IPS-20b (cell line): Measurements from ENCODE around the gene RABAC1.

Experiments
- H3K27ac ChIP-seq: one replicate; pipeline ENCODE4 v1.5.1; 2013; ENCODE audit warnings: low read length
- H3K27me3 ChIP-seq: 2 replicates; pipeline ENCODE4 v1.6.1; 2013; ENCODE audit warnings: mild to moderate bottlenecking, low read length, inconsistent platforms; ENCODE audit not compliant: insufficient read depth
- H3K36me3 ChIP-seq: 2 replicates; pipeline ENCODE4 v1.6.1; 2013; ENCODE audit warnings: low read depth, mild to moderate bottlenecking, inconsistent platforms, low read length, moderate library complexity; ENCODE audit not compliant: insufficient read depth
- H3K4me1 ChIP-seq: 2 replicates; pipeline ENCODE4 v1.6.1; 2013; ENCODE audit warnings: mild to moderate bottlenecking, control low read depth, inconsistent platforms, low read length, moderate library complexity; ENCODE audit not compliant: insufficient read depth
- H3K4me3 ChIP-seq: 2 replicates; pipeline ENCODE4 v1.5.1; 2013; ENCODE audit warnings: mild to moderate bottlenecking, low read length, inconsistent platforms
- H3K9ac ChIP-seq: 2 replicates; pipeline ENCODE4 v1.6.1; 2013; ENCODE audit warnings: low read depth, mild to moderate bottlenecking, inconsistent platforms, low read length, moderate library complexity
- H3K9me3 ChIP-seq: 2 replicates; pipeline ENCODE4 v1.6.1; 2013; ENCODE audit warnings: mild to moderate bottlenecking, low read depth, low read length, inconsistent platforms; ENCODE audit not compliant: insufficient read depth

RABAC1 gene

DNA sequence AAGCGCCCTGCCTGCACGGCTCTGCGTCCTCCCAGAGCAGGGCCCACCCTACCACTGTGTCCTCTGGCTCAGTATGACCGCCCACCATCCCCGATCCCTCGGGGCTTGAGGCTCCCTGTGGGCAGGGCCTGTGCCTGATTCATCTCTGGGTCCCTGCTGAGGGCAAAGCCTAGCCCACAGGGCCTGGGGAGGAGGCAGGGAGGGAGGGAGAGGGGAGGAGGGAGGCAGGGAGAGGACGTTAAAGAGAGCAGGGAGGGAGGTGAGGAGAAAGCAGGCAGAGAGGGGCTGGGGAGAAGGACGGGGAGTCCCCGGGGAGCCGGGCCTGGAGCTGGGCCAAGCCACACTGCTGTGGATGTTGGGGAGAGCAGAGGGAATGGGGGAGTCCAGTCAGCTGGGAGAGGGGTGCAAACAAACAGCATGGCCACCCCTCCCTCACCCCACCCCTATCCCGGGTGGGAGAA lies 26.8 kb downstream of the RABAC1 start:
- no peaks in the 10 kb centered on the region for H3K9me3 ChIP-seq
- H3K27me3 ChIP-seq, result peaks cover 100% of the 10 kb centered on the region
- no peak overlapping the region for H3K27ac ChIP-seq
- no peak overlapping the region for H3K4me3 ChIP-seq
- peaks cover 6% of the 10 kb centered on the region for H3K4me1 ChIP-seq
- no peaks in the 10 kb centered on the region for H3K36me3 ChIP-seq
- no peak overlapping the region for H3K9ac ChIP-seq

DNA sequence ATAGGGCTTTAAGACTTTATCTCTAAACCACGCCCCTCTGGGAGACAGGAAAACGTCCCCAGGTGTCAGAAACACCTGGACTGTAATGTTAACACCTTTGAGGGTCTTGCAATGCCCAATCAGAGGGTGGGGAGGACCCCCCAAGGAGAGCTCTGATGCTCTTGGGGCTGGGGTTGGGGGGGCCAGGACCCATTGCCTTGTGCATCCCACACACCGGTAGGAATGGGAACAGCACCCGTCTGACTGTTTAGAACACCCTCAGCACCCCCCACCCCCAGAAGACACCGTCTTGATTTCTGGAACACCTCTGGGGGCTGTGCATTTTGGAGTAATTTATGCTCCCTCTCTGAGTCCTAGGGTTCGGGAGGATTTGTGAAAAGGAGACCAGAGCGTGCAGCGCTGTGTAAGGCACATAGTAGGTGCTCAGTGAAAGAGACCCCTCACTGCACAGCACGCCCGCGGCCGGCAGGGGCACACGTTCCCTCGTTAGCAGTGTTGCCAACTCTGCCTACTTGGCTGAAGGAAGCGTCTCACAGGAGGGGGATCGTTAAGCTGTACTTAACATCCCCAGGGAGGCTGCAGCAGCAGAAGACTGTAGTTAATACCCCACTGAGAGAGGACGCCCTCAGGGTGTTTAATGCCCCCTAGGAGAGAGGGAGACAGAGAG lies 28.1 kb downstream of the RABAC1 start:
- Histone ChIP-seq H3K9me3 (no peaks in the 10 kb centered on the region), H3K9ac (no peak overlapping the region), H3K27me3 (peaks cover 100% of the 10 kb centered on the region), H3K27ac (no peak overlapping the region), H3K36me3 (no peaks in the 10 kb centered on the region), H3K4me3 (no peak overlapping the region), H3K4me1 (peaks cover 6% of the 10 kb centered on the region)

DNA sequence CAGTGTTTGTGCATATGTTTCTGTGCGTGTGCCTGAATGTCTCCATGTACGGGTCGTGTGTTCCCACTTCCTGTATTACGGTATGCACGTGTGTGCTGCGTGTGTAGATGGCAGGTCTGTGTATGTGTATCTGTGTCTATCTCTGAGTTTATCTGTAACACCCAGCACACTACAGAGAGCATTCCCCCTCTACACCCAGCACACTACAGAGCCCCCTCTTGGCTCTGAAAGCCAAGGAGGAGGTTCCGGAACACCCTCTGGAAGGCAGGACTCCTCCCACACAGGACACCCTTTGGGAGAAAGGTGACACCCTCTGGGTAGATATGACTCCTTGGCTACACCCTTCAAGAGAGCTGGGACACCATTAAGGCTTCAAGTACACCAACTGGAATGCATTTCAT lies 28.8 kb downstream of the RABAC1 start:
- no peaks in the 10 kb centered on the region for H3K36me3 ChIP-seq
- no peak overlapping the region for H3K9ac ChIP-seq
- H3K4me3 ChIP-seq, result no peak overlapping the region
- H3K27ac ChIP-seq, result no peak overlapping the region
- peaks cover 6% of the 10 kb centered on the region for H3K4me1 ChIP-seq
- H3K9me3 ChIP-seq, result no peaks in the 10 kb centered on the region
- H3K27me3 ChIP-seq, result peaks cover 100% of the 10 kb centered on the region

DNA sequence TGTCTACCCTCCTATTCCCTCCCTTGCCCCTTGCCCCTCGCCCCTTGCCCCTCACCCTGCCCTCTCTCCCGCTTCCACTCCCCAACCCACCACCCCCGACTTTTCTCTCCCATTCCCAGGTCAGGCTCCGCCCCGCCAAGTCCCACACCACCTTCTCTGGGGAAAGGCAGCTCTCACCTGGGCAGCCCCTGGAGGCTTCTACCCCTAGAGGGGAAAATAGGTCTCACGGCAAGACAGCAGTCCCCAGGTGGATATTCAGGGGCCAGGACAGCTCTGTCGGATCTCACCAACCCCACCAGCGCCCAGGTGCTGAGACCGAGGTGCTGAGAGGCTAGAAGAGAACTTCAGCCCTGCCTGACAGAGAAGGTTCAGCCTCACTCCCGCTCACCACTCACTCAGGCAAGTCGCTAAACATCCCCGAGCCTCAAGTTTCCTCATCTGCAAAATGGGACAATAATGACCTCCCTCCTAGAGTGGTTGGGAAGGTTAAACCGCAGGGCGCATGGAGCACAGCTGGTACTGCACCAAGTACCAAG lies 29.5 kb downstream of the RABAC1 start:
- Histone ChIP-seq H3K9me3 (no peaks in the 10 kb centered on the region; the same call in 1 of the 2 replicates), H3K36me3 (no peaks in the 10 kb centered on the region), H3K4me3 (no peak overlapping the region), H3K27me3 (peaks cover 100% of the 10 kb centered on the region), H3K9ac (no peak overlapping the region), H3K27ac (no peak overlapping the region), H3K4me1 (peaks cover 6% of the 10 kb centered on the region)

DNA sequence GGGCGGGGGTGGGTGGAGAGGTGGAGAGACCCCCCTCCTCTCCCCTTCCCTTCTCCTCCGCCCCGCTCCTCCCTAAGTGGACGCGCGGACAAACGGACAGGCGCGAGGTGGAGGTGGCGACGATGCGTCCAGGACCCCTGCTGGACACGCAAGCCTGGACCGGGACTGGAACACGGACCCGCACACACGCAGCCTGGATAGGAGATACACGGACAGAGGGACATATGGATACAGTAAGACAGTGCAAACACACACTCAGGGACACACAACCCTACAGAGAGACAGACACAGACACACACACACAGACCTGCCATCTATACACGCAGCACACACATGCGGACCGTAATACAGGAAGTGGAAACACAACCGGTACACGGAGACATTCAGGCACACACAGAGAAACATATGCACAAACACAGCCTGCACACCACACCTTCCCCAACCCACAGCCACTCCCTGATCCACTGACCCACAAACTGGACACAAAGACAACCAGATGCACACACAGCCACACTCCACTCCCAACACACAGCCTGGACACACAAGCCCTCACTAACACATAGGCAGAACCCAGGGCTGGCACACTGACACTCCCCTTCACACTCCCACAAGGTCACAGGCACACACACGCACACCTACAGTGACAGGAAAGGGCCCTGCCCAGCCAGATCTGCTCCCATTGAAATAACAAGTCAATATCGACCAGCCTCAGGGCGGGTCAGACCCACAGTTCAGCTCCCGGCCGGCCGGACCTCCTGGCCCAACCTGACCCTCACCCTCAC lies 30.2 kb downstream of the RABAC1 start:
- Histone ChIP-seq H3K4me1 (peaks cover 6% of the 10 kb centered on the region), H3K27me3 (peaks cover 100% of the 10 kb centered on the region), H3K9ac (no peak overlapping the region)

DNA sequence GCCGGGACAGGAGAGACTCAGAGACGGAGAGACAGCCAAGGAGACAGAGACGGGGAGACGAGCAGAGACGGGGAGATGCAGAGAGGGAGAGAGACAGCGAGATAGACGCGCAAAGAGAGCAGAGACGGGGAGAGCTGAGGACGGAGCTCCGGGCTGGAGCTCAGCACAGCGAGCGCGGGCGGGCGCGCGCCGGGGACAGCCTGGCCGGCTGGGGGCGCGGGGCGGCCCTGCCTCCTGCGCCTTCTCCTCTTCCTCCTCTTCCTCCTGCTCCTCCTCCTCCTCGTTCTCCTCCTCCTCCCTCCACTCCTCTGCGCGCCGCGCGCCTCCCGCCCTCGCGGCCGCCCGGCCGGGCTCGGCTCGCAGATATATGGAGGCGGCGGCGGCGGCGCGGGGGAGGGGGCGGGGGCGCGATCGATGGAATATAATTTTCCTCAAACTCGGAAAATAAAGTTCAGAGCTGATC lies 30.9 kb downstream of the RABAC1 start, which contains the start of gene ERFL:
Gene ERFL (minus strand): TSS at position 229 of the 463 bp plus-strand sequence. CDS start 15,530 bp downstream, outside the sequence.
- peak within 1 kb of the TSS; percentile 63 for H3K4me3 ChIP-seq
- H3K36me3 ChIP-seq, result no peaks in the 10 kb centered on the region
- no peaks in the 10 kb centered on the region; the same call in 1 of the 2 replicates for H3K9me3 ChIP-seq
- no peak within 1 kb of the TSS for H3K27ac ChIP-seq
- no peak within 1 kb of the TSS for H3K9ac ChIP-seq
- peaks cover 98% of the 10 kb centered on the region for H3K27me3 ChIP-seq
- peaks cover 6% of the 10 kb centered on the region for H3K4me1 ChIP-seq

More for the DNA sequence above, 30.2 kb downstream of the RABAC1 start:
- H3K4me3 ChIP-seq, result peak overlapping the region; percentile 63; the same call in 1 of the 2 replicates
- no peaks in the 10 kb centered on the region for H3K36me3 ChIP-seq
- H3K9me3 ChIP-seq, result no peaks in the 10 kb centered on the region; the same call in 1 of the 2 replicates
- no peak overlapping the region for H3K27ac ChIP-seq

DNA sequence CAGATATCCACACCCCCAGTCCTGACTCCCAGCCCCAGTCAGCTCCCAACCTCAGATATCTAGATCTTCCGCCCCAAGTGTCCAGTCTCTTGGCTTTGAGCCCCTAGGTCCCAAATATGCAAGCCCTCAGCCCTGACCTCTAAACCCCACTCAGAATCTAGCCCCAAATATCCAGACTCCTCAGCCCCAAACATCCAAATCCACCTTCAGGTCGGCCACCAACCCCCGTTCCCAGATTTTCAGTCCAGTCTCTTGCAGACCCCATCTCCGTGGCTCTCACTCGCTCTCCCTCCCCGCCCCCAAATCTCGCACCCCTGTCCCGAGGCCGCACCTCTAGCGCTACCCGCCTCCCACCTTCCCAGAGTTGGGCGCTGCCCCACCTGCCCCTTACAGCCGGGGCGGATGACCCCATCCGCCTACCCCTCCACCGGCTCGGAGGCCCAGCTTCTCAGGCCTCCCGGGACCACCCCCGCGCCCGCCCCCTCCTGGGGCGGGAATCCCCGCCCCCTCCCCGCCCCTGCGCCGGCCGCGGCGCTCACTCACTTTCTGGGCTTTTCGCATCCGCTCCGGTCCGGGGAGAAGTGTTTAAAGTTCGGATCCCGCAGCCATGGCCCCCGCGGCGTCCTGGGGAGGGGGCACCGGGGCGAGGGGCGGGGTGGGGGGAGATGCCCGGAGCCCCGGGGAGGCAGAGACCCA lies 31.5 kb downstream of the RABAC1 start:
- Histone ChIP-seq H3K4me1 (peaks cover 6% of the 10 kb centered on the region), H3K4me3 (peak overlapping the region; percentile 63), H3K27ac (no peak overlapping the region), H3K36me3 (no peaks in the 10 kb centered on the region), H3K9me3 (no peaks in the 10 kb centered on the region; the same call in 1 of the 2 replicates), H3K9ac (no peak overlapping the region), H3K27me3 (peaks cover 98% of the 10 kb centered on the region)

DNA sequence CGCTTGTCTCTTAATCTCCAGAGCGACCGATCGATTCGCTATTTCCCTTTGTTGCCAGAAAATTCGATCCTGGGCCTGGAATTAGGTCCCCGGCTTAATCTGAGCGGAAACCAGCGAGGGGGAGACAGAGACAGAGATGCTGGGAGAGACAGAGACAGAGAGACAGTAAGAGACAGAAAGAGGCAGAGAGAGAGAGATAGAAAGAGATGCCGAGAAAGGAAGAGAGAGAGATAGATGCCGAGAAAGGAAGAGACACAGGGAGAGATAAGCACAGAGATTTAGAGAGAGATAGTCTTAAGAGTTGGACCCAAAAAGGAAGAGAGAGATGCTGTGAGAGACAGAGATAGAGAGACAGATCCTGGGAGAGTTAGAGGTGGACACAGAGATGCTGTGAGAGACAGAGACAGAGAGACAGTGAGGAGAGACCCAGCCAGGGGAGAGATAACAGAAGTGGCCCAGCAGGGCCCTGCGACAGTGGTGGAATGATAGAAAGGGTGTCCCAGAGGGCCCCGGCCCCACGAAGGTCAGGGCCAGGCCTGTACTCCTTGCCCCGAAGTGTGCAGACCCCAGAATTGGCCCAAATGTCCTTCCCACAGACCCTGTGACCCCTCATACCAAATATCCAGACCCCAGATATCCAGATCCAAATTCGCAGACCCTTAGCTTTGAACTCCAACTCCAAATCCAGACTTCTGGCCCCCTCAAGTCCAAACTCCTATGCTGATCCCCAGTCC lies 32.2 kb downstream of the RABAC1 start:
- Histone ChIP-seq H3K9ac (no peak overlapping the region), H3K27ac (no peak overlapping the region), H3K9me3 (no peaks in the 10 kb centered on the region; the same call in 1 of the 2 replicates), H3K4me3 (no peak overlapping the region), H3K4me1 (peaks cover 9% of the 10 kb centered on the region), H3K36me3 (no peaks in the 10 kb centered on the region), H3K27me3 (peaks cover 98% of the 10 kb centered on the region)

DNA sequence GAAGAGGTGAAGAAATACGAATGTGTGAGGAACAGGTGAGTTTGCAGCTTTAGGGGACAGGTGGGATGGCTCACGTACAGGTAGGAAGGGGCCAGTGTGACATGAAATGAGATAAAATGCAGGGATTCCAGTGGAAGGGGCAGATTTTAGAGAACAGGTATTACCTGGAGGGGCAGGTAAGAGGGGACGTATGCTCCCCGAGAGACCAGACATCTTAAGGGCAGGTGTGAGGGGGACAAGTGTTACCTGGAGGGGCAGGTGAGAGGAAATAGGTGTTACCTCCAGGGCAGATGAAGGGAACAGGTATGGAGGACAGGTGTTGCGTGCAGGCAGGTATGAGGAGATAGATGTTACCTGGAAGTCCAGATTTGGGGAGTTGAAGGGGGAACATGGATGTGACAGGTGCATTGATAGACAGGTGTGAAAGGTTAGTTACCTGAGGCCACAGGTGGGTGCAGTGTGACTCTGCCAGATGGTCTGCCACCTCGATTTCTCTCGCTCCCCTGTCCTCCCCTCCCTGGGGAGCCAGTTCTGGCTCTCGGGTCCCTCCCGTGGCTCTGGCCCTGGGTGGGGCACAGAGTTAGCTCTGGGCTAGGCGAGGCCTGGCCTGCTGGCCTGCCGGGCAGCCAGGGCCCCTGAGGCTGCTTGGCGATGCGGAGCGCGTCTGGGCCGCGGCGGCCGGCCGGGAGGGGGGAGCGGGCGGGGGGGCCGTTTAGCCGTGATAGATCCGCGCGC lies 32.9 kb downstream of the RABAC1 start:
- Histone ChIP-seq H3K36me3 (no peaks in the 10 kb centered on the region), H3K4me1 (0 out of 2 replicates have a peak, but pooled peaks cover 3% of the 10 kb centered on the region), H3K27me3 (peaks cover 98% of the 10 kb centered on the region), H3K27ac (no peak overlapping the region), H3K9ac (no peak overlapping the region), H3K4me3 (no peak overlapping the region), H3K9me3 (no peaks in the 10 kb centered on the region; the same call in 1 of the 2 replicates)

DNA sequence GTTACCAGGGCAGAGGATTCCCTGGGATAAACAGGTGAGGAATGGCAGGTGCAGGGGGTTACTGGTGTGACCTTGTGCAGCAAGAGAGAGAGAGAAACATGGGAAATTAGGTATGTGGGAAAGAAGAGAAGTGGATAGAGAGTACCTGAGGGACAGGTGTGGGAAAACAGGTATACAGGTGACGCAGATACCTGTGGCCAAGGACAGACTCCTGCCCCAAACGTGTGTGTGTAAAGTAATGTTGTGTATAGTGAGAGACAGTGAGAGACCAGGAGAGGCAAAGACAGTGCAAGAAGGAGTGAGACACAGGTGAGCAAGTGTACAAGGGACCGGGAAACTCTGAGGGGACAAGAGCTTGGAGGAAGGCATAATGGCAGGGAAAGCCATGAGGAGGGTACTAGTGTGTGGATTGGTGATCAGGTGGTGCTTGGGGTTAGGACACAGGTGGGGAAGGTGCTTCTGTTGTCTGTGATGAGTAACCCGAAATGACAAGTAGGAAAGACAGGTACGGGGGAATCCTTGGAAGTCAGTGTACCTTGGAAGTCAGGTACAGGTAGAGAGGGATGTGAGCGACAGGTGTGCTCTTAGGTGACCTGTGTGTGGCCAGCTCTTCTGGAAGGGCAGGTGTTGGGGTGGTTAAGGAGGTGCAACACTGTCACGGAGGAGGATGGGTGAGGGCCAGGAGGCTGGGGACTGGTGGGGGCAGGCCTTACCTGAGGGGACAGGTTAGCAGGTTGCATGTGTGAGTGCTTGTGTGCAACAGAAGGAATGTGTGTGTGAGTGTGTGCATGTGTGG lies 33.7 kb downstream of the RABAC1 start:
- no peak overlapping the region for H3K9ac ChIP-seq
- H3K4me1 ChIP-seq, result 0 out of 2 replicates have a peak, but pooled peaks cover 3% of the 10 kb centered on the region
- no peak overlapping the region for H3K4me3 ChIP-seq
- no peaks in the 10 kb centered on the region for H3K36me3 ChIP-seq
- H3K9me3 ChIP-seq, result no peaks in the 10 kb centered on the region; the same call in 1 of the 2 replicates
- peaks cover 98% of the 10 kb centered on the region for H3K27me3 ChIP-seq
- H3K27ac ChIP-seq, result no peak overlapping the region
